Heart right ventricle (tissue), 16 donors: ENCODE data around the gene NOP14. TPM values are rescaled to one million over a fixed set of nuclear protein-coding genes. Genes with fewer than 3 reads are reported as not detected.
A peak's percentile ranks its signal among the peaks of the same experiment; 100 is the strongest.

Source experiments
- ATAC-seq, 8 donors: fragments of 200-7000 bp; cut with Tn5 transposase; one replicate each; pipeline ENCODE4 v1.9.1; 2020; ENCODE audit warnings: mild to moderate bottlenecking in 8 of 8, moderate library complexity in 8 of 8, moderate number of reproducible peaks in 1 of 8
- DNase-seq, 2 donors: peaks; one replicate each; pipeline ENCODE4 v3.0.0-alpha.2; 2020
- H3K27ac ChIP-seq, 10 donors: fragments of 200-600 bp; sonication (generic) in 2 of 10; one replicate each; pipeline versions ENCODE4 v1.5.0 to v1.8.0; 2020 to 2022; ENCODE audit warnings: mild to moderate bottlenecking in 3 of 10
- H3K27me3 ChIP-seq, 7 donors: fragments of 200-600 bp; one replicate each; pipeline ENCODE4 v1.8.0; 2021 to 2022; ENCODE audit warnings: mild to moderate bottlenecking in 2 of 7
- H3K36me3 ChIP-seq, 9 donors: fragments of 200-600 bp; sonication (generic) in 1 of 9; one replicate each; pipeline versions ENCODE4 v1.5.0 to v1.8.0; 2020 to 2022; ENCODE audit warnings: mild to moderate bottlenecking in 2 of 9
- H3K4me1 ChIP-seq, 9 donors: fragments of 200-600 bp; sonication (generic) in 1 of 9; one replicate each; pipeline versions ENCODE4 v1.5.0 to v1.8.0; 2020 to 2022; ENCODE audit warnings: mild to moderate bottlenecking in 4 of 9
- H3K4me3 ChIP-seq, 10 donors: fragments of 200-600 bp; sonication (generic) in 2 of 10; one replicate each; pipeline versions ENCODE4 v1.5.0 to v1.8.0; 2020 to 2022; ENCODE audit warnings: mild to moderate bottlenecking in 7 of 10, moderate library complexity in 2 of 10
- H3K9me3 ChIP-seq, 11 donors: fragments of 200-600 bp in 10 of 11; sonication (generic) in 2 of 11; one replicate each; pipeline versions ENCODE4 v1.5.0 to v1.8.0; 2013 to 2022; ENCODE audit warnings: mild to moderate bottlenecking in 2 of 11, control low read depth in 1 of 11, moderate library complexity in 1 of 11
- WGBS, 2 donors: extraction: QIAGEN DNeasy Blood & Tissue Kit; methylation state at CpG; one replicate each; pipeline ENCODE4 v1.1.7; 2013; ENCODE audit warnings: inconsistent platforms in 1 of 2; 5-methylcytosine and 5-hydroxymethylcytosine counted together
- intact Hi-C, 10 donors: fragments of 100-400 bp; cut with DNase I; formaldehyde crosslinking; loops; one replicate each; pipeline versions ENCODE4 v1.11.1 to v1.14.2; 2022
- polyA plus RNA-seq, 2 donors: library from polyadenylated mRNA; stranded (reverse); fragments of 200-250 nt; gene quantifications; one replicate each; pipeline ENCODE4 v1.2.3, GENCODE V29; 2013
- total RNA-seq, 10 donors: library from RNA; stranded (reverse); fragmentation: NEBNext Ultra II Directional in 3 of 10; extraction: Animal tissue kit (Norgen Biotek cat#: 25700) in 3 of 10; gene quantifications; one replicate each; pipeline versions ENCODE4 v1.2.1 to v1.2.4, GENCODE V29; 2021 to 2023
- TF ChIP-seq, protein P1 (sequence below), 9 donors: fragments of 200-600 bp; sonication (generic) in 2 of 9; IDR thresholded peaks; one replicate each; pipeline versions ENCODE4 v1.5.0 to v1.8.0; 2021 to 2022; ENCODE audit warnings: antibody characterized with exemption in 9 of 9, mild to moderate bottlenecking in 5 of 9, moderate library complexity in 1 of 9
- donor health status: Arrhythmogenic right ventricular cardiomyopathy.
- donor health status: ischemic (EF 13 %, LVEDD 7.1; RV severe dilation, severe dysfunction).
- donor health status: healthy with polysubstance abuse.
- donor health status: DM: no; HTN: yes; CAD: no.
- donor health status: DM: no; HTN: no; CAD: no.
- donor health status: ischemic (EF 25% LVEDD 6.9; RV normal size, moderate dysfunction).
- donor health status: ischemic (EF 25% LVEDD 5.7; RV mildly dilated, moderate dysfunction).
- donor health status: healthy.
- donor health status: DM: yes; HTN: yes; CAD: no.
- donor health status: Ischemic cardiomyopathy.
- donor health status: ischemic (EF 35%, LVEDD 5.7; RV mildly dilated, moderate dysfunction).
- donor health status: nonischemic (EF 11% LVEDD 7.7; RV severe dilation, severe dysfunction).
- donor health status: DM: yes; HTN: yes; CAD: no.
- donor health status: PGD.
- donor health status: ischemic (EF 29% LVEDD 5.4; RV normal size, mild dysfunction).
- donor health status: nonischemic (EF 23%, LVEDD 6.1; RV moderate dilation, normal function).

The NOP14 gene
- total and polyA plus RNA-seq, 12 donors, result 12.4 to 24.0 (median 17.3) TPM

DNA sequence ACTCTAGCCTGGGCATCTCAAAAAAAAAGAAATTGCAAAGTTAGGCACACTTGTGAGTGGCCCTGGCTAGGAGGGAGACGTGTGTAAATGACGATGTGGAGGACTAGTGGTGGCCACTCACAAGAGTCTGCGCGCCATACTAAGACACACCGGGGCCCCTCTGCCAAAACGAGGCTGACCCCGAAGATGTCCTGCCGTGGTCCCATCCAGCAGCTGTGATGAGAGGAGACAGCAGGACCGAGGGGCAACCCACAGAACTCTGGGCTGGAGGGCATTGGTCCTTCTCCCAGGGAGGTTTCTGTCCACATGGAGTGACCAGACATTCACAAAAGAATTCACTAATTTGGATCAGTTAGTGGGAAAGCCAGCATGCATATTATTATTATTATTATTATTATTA lies 47.4 kb downstream of the NOP14 start:
- no peak overlapping the region for H3K27ac ChIP-seq
- H3K4me1 ChIP-seq, result peaks cover 0 to 13% (median 0%) of the 10 kb centered on the region in 9 donors
- 89 to 90% methylated on average over 9 of the region's 9 CpGs for WGBS, 2 donors
- H3K27me3 ChIP-seq, result no peaks in the 10 kb centered on the region
- no peak for DNase-seq
- peaks cover 0 to 96% (median 52%) of the 10 kb centered on the region in 9 donors for H3K36me3 ChIP-seq
- intact Hi-C loops, result no loop called here
- H3K9me3 ChIP-seq, result peaks cover 0 to 16% (median 0%) of the 10 kb centered on the region in 11 donors
- H3K4me3 ChIP-seq, result no peak overlapping the region
- ATAC-seq, result no peak
- TF ChIP-seq, protein P1, sequence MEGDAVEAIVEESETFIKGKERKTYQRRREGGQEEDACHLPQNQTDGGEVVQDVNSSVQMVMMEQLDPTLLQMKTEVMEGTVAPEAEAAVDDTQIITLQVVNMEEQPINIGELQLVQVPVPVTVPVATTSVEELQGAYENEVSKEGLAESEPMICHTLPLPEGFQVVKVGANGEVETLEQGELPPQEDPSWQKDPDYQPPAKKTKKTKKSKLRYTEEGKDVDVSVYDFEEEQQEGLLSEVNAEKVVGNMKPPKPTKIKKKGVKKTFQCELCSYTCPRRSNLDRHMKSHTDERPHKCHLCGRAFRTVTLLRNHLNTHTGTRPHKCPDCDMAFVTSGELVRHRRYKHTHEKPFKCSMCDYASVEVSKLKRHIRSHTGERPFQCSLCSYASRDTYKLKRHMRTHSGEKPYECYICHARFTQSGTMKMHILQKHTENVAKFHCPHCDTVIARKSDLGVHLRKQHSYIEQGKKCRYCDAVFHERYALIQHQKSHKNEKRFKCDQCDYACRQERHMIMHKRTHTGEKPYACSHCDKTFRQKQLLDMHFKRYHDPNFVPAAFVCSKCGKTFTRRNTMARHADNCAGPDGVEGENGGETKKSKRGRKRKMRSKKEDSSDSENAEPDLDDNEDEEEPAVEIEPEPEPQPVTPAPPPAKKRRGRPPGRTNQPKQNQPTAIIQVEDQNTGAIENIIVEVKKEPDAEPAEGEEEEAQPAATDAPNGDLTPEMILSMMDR (IDR thresholded peaks at IDR 0.05), result no peak

DNA sequence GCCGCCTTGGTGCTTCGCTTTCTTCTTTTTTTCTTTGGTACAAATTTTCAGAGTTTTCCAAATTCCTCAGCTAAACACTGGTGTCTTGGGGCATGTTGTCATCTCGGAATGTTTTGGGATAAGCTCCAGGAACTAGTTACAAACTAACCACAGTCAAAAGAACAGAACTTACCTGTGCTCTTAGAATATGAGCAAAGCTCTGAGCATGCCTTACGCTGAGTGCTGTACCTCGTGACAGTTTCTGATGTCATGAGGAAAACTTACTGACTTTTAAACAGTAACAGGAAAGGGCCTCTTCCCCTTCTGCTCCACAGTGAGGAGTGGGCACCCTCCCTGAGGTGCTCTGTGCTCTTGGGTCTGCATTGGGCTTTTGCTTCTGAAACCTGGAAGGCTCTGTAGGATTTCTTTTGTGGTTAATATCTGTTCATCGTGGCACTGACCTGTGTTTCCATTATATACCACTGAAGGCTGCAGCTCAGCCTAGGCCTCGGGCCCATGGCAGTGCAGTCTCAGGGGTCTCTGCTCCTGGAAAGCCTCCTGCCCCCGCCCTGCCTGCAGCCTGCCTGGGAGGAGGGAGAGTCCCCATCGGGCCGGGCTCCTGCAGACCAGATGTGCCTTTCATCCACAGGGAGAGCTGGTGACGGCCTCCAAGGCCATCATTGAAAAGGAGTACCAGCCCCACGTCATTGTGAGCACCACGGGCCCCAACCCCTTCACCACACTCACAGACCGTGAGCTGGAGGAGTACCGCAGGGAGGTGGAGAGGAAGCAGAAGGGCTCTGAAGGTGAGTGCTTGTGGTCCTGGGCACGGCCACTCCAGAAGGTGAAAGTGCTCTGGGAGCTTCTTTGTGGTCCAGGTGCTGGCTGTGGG lies 48.7 kb downstream of the NOP14 start:
- Histone ChIP-seq H3K27ac (no peak overlapping the region), H3K4me1 (peaks cover 0 to 22% (median 4%) of the 10 kb centered on the region in 9 donors), H3K9me3 (peaks cover 0 to 10% (median 0%) of the 10 kb centered on the region in 11 donors), H3K36me3 (peaks cover 0 to 100% (median 47%) of the 10 kb centered on the region in 9 donors), H3K27me3 (no peaks in the 10 kb centered on the region), H3K4me3 (no peak overlapping the region)
- TF ChIP-seq, protein P1 (IDR thresholded peaks at IDR 0.05), result no peak
- intact Hi-C loops, result loop anchor here in 1 of 10 donors (5.0 kb wide), 1 partner anchor 147 kb away; no protein-coding TSS in a partner anchor
- ATAC-seq (peak in 3 of 8 donors; percentile 16 to 22 (median 19)), DNase-seq (no peak)
- 85 to 87% methylated on average over 16 of the region's 16 CpGs for WGBS, 2 donors

DNA sequence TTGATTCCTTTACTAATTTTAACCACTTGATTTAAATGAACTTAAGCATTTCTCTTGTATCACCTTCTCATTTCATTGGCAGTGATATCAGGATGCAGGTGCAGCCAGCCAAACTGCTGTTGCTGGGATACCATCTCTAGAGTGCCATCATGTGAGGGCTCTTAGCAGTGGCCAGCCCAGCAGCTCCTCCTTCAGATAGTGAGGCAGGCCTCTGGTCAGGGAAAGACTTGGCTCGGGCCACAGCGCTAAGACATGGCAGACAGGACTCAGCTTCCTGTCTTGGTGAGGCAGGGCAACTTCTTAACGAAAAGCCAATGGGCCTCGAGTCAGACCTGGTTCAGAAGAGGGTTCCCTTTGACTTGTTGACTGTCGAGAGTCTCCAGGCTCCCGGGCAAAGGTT lies 50.0 kb downstream of the NOP14 start:
- Histone ChIP-seq H3K9me3 (peaks cover 0 to 8% (median 0%) of the 10 kb centered on the region in 11 donors), H3K4me1 (peaks cover 0 to 30% (median 5%) of the 10 kb centered on the region in 9 donors), H3K27ac (no peak overlapping the region), H3K4me3 (no peak overlapping the region), H3K36me3 (peaks cover 0 to 100% (median 57%) of the 10 kb centered on the region in 9 donors), H3K27me3 (no peaks in the 10 kb centered on the region)
- 75 to 82% methylated on average over 6 of the region's 6 CpGs for WGBS, 2 donors
- ATAC-seq (peak in 6 of 8 donors; percentile 54 to 75 (median 67)), DNase-seq (peak in 1 of 2 donors; percentile 35)
- intact Hi-C loops, result loop anchor here in 1 of 10 donors (5.0 kb wide), 1 partner anchor 146 kb away; no protein-coding TSS in a partner anchor
- TF ChIP-seq, protein P1 (IDR thresholded peaks at IDR 0.05), result no peak

DNA sequence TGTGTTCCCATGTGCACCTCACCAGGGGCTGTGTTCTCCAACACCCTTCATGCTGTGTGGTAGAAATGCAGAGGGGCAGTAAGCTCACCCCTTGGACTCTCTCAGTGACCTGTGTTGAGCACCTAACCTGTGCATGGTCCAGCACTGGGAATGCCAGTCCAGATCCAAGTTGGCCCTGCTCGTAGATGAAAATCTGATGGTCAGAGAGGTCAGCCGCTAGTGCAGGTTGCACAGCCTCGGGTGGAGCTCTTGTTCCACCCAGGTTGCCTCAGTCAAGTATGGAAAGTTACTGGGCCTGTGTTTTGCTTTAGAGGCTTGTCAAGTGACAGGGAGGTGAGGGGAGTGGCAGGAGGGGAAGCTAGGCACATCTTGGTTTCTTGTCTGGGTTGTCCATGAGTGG lies 51.3 kb downstream of the NOP14 start:
- H3K27ac ChIP-seq, result no peak overlapping the region
- intact Hi-C loops, result loop anchor here in 1 of 10 donors (5.0 kb wide), 1 partner anchor 145 kb away; no protein-coding TSS in a partner anchor
- DNase-seq (no peak), ATAC-seq (no peak)
- H3K27me3 ChIP-seq, result no peaks in the 10 kb centered on the region
- H3K4me1 ChIP-seq, result peaks cover 0 to 30% (median 5%) of the 10 kb centered on the region in 9 donors
- H3K36me3 ChIP-seq, result peaks cover 0 to 100% (median 70%) of the 10 kb centered on the region in 9 donors
- H3K9me3 ChIP-seq, result no peaks in the 10 kb centered on the region
- no peak overlapping the region for H3K4me3 ChIP-seq
- WGBS, 2 donors, result 86 to 94% methylated on average over 3 of the region's 3 CpGs
- TF ChIP-seq, protein P1 (IDR thresholded peaks at IDR 0.05), result no peak
